Measurements from ENCODE around the gene AP2B1.
"Not testable (repeated sequence)": the region's sequence is repeated elsewhere in the genome, so short reads cannot be mapped to it uniquely, and the experiment has no call there.

Gene AP2B1

GRCh38 chr17:35578197-35578928 lies 8.8 kb upstream of the AP2B1 start, which contains the start of gene PEX12:
PEX12 (minus strand) TSS chr17:35578571; CDS start chr17:35578021, 550 bp downstream.
- peak; percentile 90 for DNase-seq

GRCh38 chr17:35578929-35579432 lies 8.1 kb upstream of the AP2B1 start:
- no peak for DNase-seq

GRCh38 chr17:35584061-35584460 lies 3.1 kb upstream of the AP2B1 start:
- DNase-seq: no peak

GRCh38 chr17:35586569-35587073 lies 501 bp upstream of the AP2B1 start:
- DNase-seq: no peak

GRCh38 chr17:35588196-35588920 lies 1.2 kb downstream of the AP2B1 start:
- DNase-seq: no peak

GRCh38 chr17:35596072-35596471 lies 8.9 kb downstream of the AP2B1 start:
- DNase-seq: no peak

- DNase-seq: no peak
These were observed 9.6 kb downstream of the AP2B1 start for GRCh38 chr17:35596530-35597233.

GRCh38 chr17:35597604-35598003 lies 10.5 kb downstream of the AP2B1 start:
- DNase-seq: no peak

- no peak for DNase-seq
These were observed 16.6 kb downstream of the AP2B1 start for GRCh38 chr17:35603674-35604073.

- no peak for DNase-seq
These were observed 18.6 kb downstream of the AP2B1 start for GRCh38 chr17:35605678-35606077.

GRCh38 chr17:35607239-35607847 lies 20.2 kb downstream of the AP2B1 start:
- DNase-seq: no peak

GRCh38 chr17:35609831-35610230 lies 22.7 kb downstream of the AP2B1 start:
- DNase-seq: no peak

GRCh38 chr17:35610746-35611145 lies 23.6 kb downstream of the AP2B1 start:
- DNase-seq: not testable (repeated sequence)

GRCh38 chr17:35612924-35613521 lies 25.9 kb downstream of the AP2B1 start:
- peak; percentile 36 for DNase-seq

GRCh38 chr17:35614810-35615209 lies 27.7 kb downstream of the AP2B1 start:
- no peak for DNase-seq

- DNase-seq: no peak
These were observed 29.4 kb downstream of the AP2B1 start for GRCh38 chr17:35616536-35616935.

- no peak for DNase-seq
These were observed 30.4 kb downstream of the AP2B1 start for GRCh38 chr17:35617505-35617904.

GRCh38 chr17:35618628-35619027 lies 31.5 kb downstream of the AP2B1 start:
- DNase-seq: no peak

- DNase-seq: no peak
These were observed 34.6 kb downstream of the AP2B1 start for GRCh38 chr17:35621768-35622167.

- no peak for DNase-seq
These were observed 40.3 kb downstream of the AP2B1 start for GRCh38 chr17:35627417-35627816.

- DNase-seq: no peak
These were observed 43.5 kb downstream of the AP2B1 start for GRCh38 chr17:35630530-35631148.

- DNase-seq: no peak
These were observed 53.9 kb downstream of the AP2B1 start for GRCh38 chr17:35641032-35641431.

Data from stimulated activated CD4-positive, alpha-beta T cell treated with anti-CD3 and anti-CD28 coated beads, Interleukin-15, amount 100 ng/mL, for 24 hours (primary cell).